Trophoblast cell (in vitro differentiated cells and primary cell): ENCODE data around the gene TEAD3. TPM values are rescaled to one million over a fixed set of nuclear protein-coding genes. Genes with fewer than 3 reads are reported as not detected.
A peak's percentile ranks its signal among the peaks of the same experiment; 100 is the strongest.

Source experiments
- DNase-seq, 2 donors: peaks; one replicate each; pipeline ENCODE4 v3.0.0-alpha.2; 2016
- H2AFZ ChIP-seq: 2 replicates; pipeline ENCODE4 v1.6.1; 2013; ENCODE audit warnings: low read length, moderate library complexity, mild to moderate bottlenecking; ENCODE audit not compliant: insufficient read depth, poor library complexity
- H2AK5ac ChIP-seq: 2 replicates; pipeline ENCODE4 v1.6.1; 2013; ENCODE audit warnings: mild to moderate bottlenecking, low read length
- H2BK120ac ChIP-seq: 2 replicates; pipeline ENCODE4 v1.6.1; 2013; ENCODE audit warnings: low read length, mild to moderate bottlenecking, moderate library complexity; ENCODE audit not compliant: insufficient read depth, poor library complexity
- H2BK12ac ChIP-seq: 2 replicates; pipeline ENCODE4 v1.6.1; 2013; ENCODE audit warnings: mild to moderate bottlenecking, low read length, moderate library complexity
- H2BK5ac ChIP-seq: 2 replicates; pipeline ENCODE4 v1.6.1; 2013; ENCODE audit warnings: low read length, low read depth, moderate library complexity, mild to moderate bottlenecking; ENCODE audit not compliant: poor library complexity
- H3K14ac ChIP-seq: 2 replicates; pipeline ENCODE4 v1.6.1; 2013; ENCODE audit warnings: mild to moderate bottlenecking, low read length
- H3K18ac ChIP-seq: 2 replicates; pipeline ENCODE4 v1.6.1; 2013; ENCODE audit warnings: mild to moderate bottlenecking, low read length
- H3K23ac ChIP-seq: 2 replicates; pipeline ENCODE4 v1.6.1; 2013; ENCODE audit warnings: low read length
- H3K27ac ChIP-seq: 2 replicates; pipeline ENCODE4 v1.5.1; 2013; ENCODE audit warnings: low read depth, mild to moderate bottlenecking, inconsistent platforms, low read length, moderate library complexity
- H3K27me3 ChIP-seq: 2 replicates; pipeline ENCODE4 v1.6.1; 2013; ENCODE audit warnings: inconsistent platforms, mild to moderate bottlenecking, low read length, moderate library complexity; ENCODE audit not compliant: insufficient read depth
- H3K36me3 ChIP-seq, 2 experiments: 1 replicate in 1 of 2; 2 replicates in 1 of 2; pipeline ENCODE4 v1.6.1; 2013; ENCODE audit warnings: low read length in 2 of 2, mild to moderate bottlenecking in 2 of 2, moderate library complexity in 1 of 2; ENCODE audit not compliant: insufficient read depth in 2 of 2, control insufficient read depth in 1 of 2
- H3K4ac ChIP-seq: 2 replicates; pipeline ENCODE4 v1.6.1; 2013; ENCODE audit warnings: low read depth, mild to moderate bottlenecking, low read length, moderate library complexity
- H3K4me1 ChIP-seq, 2 experiments: 1 replicate in 1 of 2; 2 replicates in 1 of 2; pipeline ENCODE4 v1.6.1; 2013; ENCODE audit warnings: low read length in 2 of 2, mild to moderate bottlenecking in 2 of 2, moderate library complexity in 1 of 2; ENCODE audit not compliant: insufficient read depth in 2 of 2, control insufficient read depth in 1 of 2
- H3K4me2 ChIP-seq: 2 replicates; pipeline ENCODE4 v1.6.1; 2013; ENCODE audit warnings: inconsistent platforms, mild to moderate bottlenecking, low read length, moderate library complexity
- H3K4me3 ChIP-seq: 2 replicates; pipeline ENCODE4 v1.5.1; 2013; ENCODE audit warnings: mild to moderate bottlenecking, low read depth, low read length, inconsistent platforms
- H3K79me1 ChIP-seq: one replicate; pipeline ENCODE4 v1.6.1; 2013; ENCODE audit warnings: low read length
- H3K79me2 ChIP-seq: 2 replicates; pipeline ENCODE4 v1.6.1; 2013; ENCODE audit warnings: low read length, mild to moderate bottlenecking; ENCODE audit not compliant: control insufficient read depth, insufficient read depth, poor library complexity
- H3K9ac ChIP-seq: 2 replicates; pipeline ENCODE4 v1.6.1; 2013; ENCODE audit warnings: mild to moderate bottlenecking, low read length
- H3K9me3 ChIP-seq: 2 replicates; pipeline ENCODE4 v1.6.1; 2013; ENCODE audit warnings: low read depth, mild to moderate bottlenecking, control low read depth, inconsistent platforms, low read length; ENCODE audit not compliant: insufficient read depth
- H4K12ac ChIP-seq: 2 replicates; pipeline ENCODE4 v1.6.1; 2013; ENCODE audit warnings: low read depth, mild to moderate bottlenecking, low read length, moderate library complexity
- H4K8ac ChIP-seq: 2 replicates; pipeline ENCODE4 v1.6.1; 2013; ENCODE audit warnings: low read depth, mild to moderate bottlenecking, low read length, moderate library complexity
- H4K91ac ChIP-seq: one replicate; pipeline ENCODE4 v1.6.1; 2013; ENCODE audit warnings: low read depth, mild to moderate bottlenecking, low read length, moderate library complexity
- WGBS: extraction: QIAGEN DNeasy Blood & Tissue Kit; methylation state at CpG from one replicate; pipeline ENCODE4 v1.1.7; 2013; ENCODE audit warnings: missing lambda C conversion rate; ENCODE audit not compliant: insufficient read length, insufficient coverage; ENCODE audit errors: extremely low coverage; 5-methylcytosine and 5-hydroxymethylcytosine counted together
- polyA plus RNA-seq: library from polyadenylated mRNA; stranded (reverse); fragments of 200-250 nt; gene quantifications from 2 replicates; pipeline ENCODE4 v1.2.3, GENCODE V29; 2013

Gene TEAD3
- polyA plus RNA-seq, result 196 and 208 TPM in 2 replicates

- DNase-seq, result peak; percentile 56 to 68
- peak within 1 kb of the TSS; percentile 97 for H4K91ac ChIP-seq
- H3K4me1 ChIP-seq, result peaks cover 44 to 53% of the 10 kb centered on the region in 2 experiments
- peak within 1 kb of the TSS; percentile 98 for H2BK5ac ChIP-seq
- H3K79me2 ChIP-seq, result peaks cover 56% of the 10 kb centered on the region
- peak within 1 kb of the TSS; percentile 98 for H3K27ac ChIP-seq
- peak within 1 kb of the TSS; percentile 98 for H3K9ac ChIP-seq
- H3K18ac ChIP-seq, result peak within 1 kb of the TSS; percentile 98
- no CpG with 5 or more reads among the region's 98 CpGs for WGBS
- H4K12ac ChIP-seq, result peak within 1 kb of the TSS; percentile 87
- H3K14ac ChIP-seq, result peak within 1 kb of the TSS; percentile 99
- H3K4me3 ChIP-seq, result peak within 1 kb of the TSS; percentile 90
- peaks cover 60% of the 10 kb centered on the region for H3K79me1 ChIP-seq
- peak within 1 kb of the TSS; percentile 93 for H4K8ac ChIP-seq
- peak within 1 kb of the TSS; percentile 69 for H3K4me2 ChIP-seq
- H2AK5ac ChIP-seq, result peak within 1 kb of the TSS; percentile 98
- no peak within 1 kb of the TSS for H3K23ac ChIP-seq
- no peaks in the 10 kb centered on the region for H3K27me3 ChIP-seq
- peak within 1 kb of the TSS; percentile 99 for H2BK120ac ChIP-seq
- H3K9me3 ChIP-seq, result peaks cover 3% of the 10 kb centered on the region
- H3K4ac ChIP-seq, result peak within 1 kb of the TSS; percentile 99
- peak within 1 kb of the TSS; percentile 71 for H2AFZ ChIP-seq
- peaks cover 6 to 8% of the 10 kb centered on the region in 2 experiments for H3K36me3 ChIP-seq
- H2BK12ac ChIP-seq, result peak within 1 kb of the TSS; percentile 73
Observed at GRCh38 chr6:35496841-35497570, at the start of gene TEAD3. TSS of gene TEAD3 (minus strand) at chr6:35497079.

- peak overlapping the region; percentile 50 for H3K27ac ChIP-seq
- H4K91ac ChIP-seq, result no peak overlapping the region
- peak; percentile 94 to 97 for DNase-seq
- H3K14ac ChIP-seq, result no peak overlapping the region
- no peak overlapping the region for H3K23ac ChIP-seq
- H3K4me2 ChIP-seq, result peak overlapping the region; percentile 4
- no peak overlapping the region for H3K9ac ChIP-seq
- peaks cover 2% of the 10 kb centered on the region for H3K79me1 ChIP-seq
- H2BK12ac ChIP-seq, result no peak overlapping the region
- WGBS, result no CpG with 5 or more reads among the region's 13 CpGs
- no peak overlapping the region for H3K4me3 ChIP-seq
- no peaks in the 10 kb centered on the region for H3K36me3 ChIP-seq
- H3K9me3 ChIP-seq, result no peaks in the 10 kb centered on the region
- H4K12ac ChIP-seq, result no peak overlapping the region
- no peak overlapping the region for H3K18ac ChIP-seq
- no peaks in the 10 kb centered on the region for H3K79me2 ChIP-seq
- H3K4me1 ChIP-seq, result peaks cover 3 to 4% of the 10 kb centered on the region in 2 experiments
- H2BK5ac ChIP-seq, result no peak overlapping the region
- no peaks in the 10 kb centered on the region for H3K27me3 ChIP-seq
- peak overlapping the region; percentile 3 for H2BK120ac ChIP-seq
- H2AK5ac ChIP-seq, result no peak overlapping the region
- H4K8ac ChIP-seq, result peak overlapping the region; percentile 0
- no peak overlapping the region for H2AFZ ChIP-seq
- no peak overlapping the region for H3K4ac ChIP-seq
Observed at GRCh38 chr6:35544769-35545361, 48.0 kb upstream of the TEAD3 start.

- no peak overlapping the region for H2BK5ac ChIP-seq
- no peak overlapping the region for H2BK12ac ChIP-seq
- no peak overlapping the region for H3K4me2 ChIP-seq
- peaks cover 2% of the 10 kb centered on the region for H3K79me1 ChIP-seq
- H3K4ac ChIP-seq, result no peak overlapping the region
- no peaks in the 10 kb centered on the region for H3K36me3 ChIP-seq
- no peak overlapping the region for H2AK5ac ChIP-seq
- no peak overlapping the region for H3K23ac ChIP-seq
- no peaks in the 10 kb centered on the region for H3K27me3 ChIP-seq
- no peak for DNase-seq
- no peak overlapping the region for H2BK120ac ChIP-seq
- WGBS, result no CpG with 5 or more reads among the region's 16 CpGs
- H3K27ac ChIP-seq, result no peak overlapping the region
- no peaks in the 10 kb centered on the region for H3K79me2 ChIP-seq
- no peak overlapping the region for H4K8ac ChIP-seq
- H3K9ac ChIP-seq, result no peak overlapping the region
- peaks cover 3 to 4% of the 10 kb centered on the region in 2 experiments for H3K4me1 ChIP-seq
- no peak overlapping the region for H2AFZ ChIP-seq
- H3K9me3 ChIP-seq, result no peaks in the 10 kb centered on the region
- no peak overlapping the region for H3K14ac ChIP-seq
- H3K18ac ChIP-seq, result no peak overlapping the region
- no peak overlapping the region for H4K91ac ChIP-seq
- H4K12ac ChIP-seq, result no peak overlapping the region
- no peak overlapping the region for H3K4me3 ChIP-seq
Observed at GRCh38 chr6:35543459-35544193, 46.7 kb upstream of the TEAD3 start.

- no peaks in the 10 kb centered on the region for H3K27me3 ChIP-seq
- H2BK120ac ChIP-seq, result no peak overlapping the region
- H3K9ac ChIP-seq, result no peak overlapping the region
- no peak overlapping the region for H2BK5ac ChIP-seq
- no peak overlapping the region for H3K4me3 ChIP-seq
- peaks cover 2% of the 10 kb centered on the region for H3K79me1 ChIP-seq
- H3K4ac ChIP-seq, result no peak overlapping the region
- no peaks in the 10 kb centered on the region for H3K9me3 ChIP-seq
- WGBS, result no CpG with 5 or more reads among the region's 2 CpGs
- no peak for DNase-seq
- no peak overlapping the region for H4K8ac ChIP-seq
- no peak overlapping the region for H3K14ac ChIP-seq
- H3K23ac ChIP-seq, result no peak overlapping the region
- no peak overlapping the region for H4K91ac ChIP-seq
- H3K18ac ChIP-seq, result no peak overlapping the region
- H3K27ac ChIP-seq, result no peak overlapping the region
- no peak overlapping the region for H4K12ac ChIP-seq
- H2AK5ac ChIP-seq, result no peak overlapping the region
- H2BK12ac ChIP-seq, result no peak overlapping the region
- no peaks in the 10 kb centered on the region for H3K79me2 ChIP-seq
- no peak overlapping the region for H3K4me2 ChIP-seq
- H3K36me3 ChIP-seq, result no peaks in the 10 kb centered on the region
- H2AFZ ChIP-seq, result no peak overlapping the region
- peaks cover 3 to 4% of the 10 kb centered on the region in 2 experiments for H3K4me1 ChIP-seq
Observed at GRCh38 chr6:35541836-35542235, 45.0 kb upstream of the TEAD3 start.
